Stimulated activated naive CD8-positive, alpha-beta T cell treated with anti-CD3 and anti-CD28 coated beads, Interleukin-15, amount 100 ng/mL, for 72 hours (primary cell): ENCODE data around the gene ADORA3.
"Not testable (repeated sequence)": the region's sequence is repeated elsewhere in the genome, so short reads cannot be mapped to it uniquely, and the experiment has no call there.

Experiments used
- ATAC-seq: fragments of 150-1000 bp; cut with Tn5 transposase; 2 replicates; pipeline ENCODE4 v1.10.0; 2021; ENCODE audit warnings: mild to moderate bottlenecking, moderate library complexity
- DNase-seq, 2 donors: peaks; one replicate each; pipeline ENCODE4 v3.0.0; 2021 to 2022
- H3K27ac Mint-ChIP-seq, 2 donors: one replicate each; pipeline ENCODE4 v1.8.0; 2022; ENCODE audit warnings: mild to moderate bottlenecking in 2 of 2, mixed read lengths in 2 of 2, moderate library complexity in 2 of 2
- H3K27me3 Mint-ChIP-seq: one replicate; pipeline ENCODE4 v1.8.0; 2022; ENCODE audit warnings: mixed read lengths
- H3K4me1 Mint-ChIP-seq: one replicate; pipeline ENCODE4 v1.8.0; 2022; ENCODE audit warnings: mild to moderate bottlenecking, mixed read lengths
- H3K4me3 Mint-ChIP-seq, 2 donors: one replicate each; pipeline ENCODE4 v1.8.0; 2022; ENCODE audit warnings: mild to moderate bottlenecking in 2 of 2, mixed read lengths in 2 of 2, moderate library complexity in 1 of 2
- H3K9me3 Mint-ChIP-seq, 2 donors: one replicate each; pipeline ENCODE4 v1.8.0; 2022; ENCODE audit warnings: mixed read lengths in 2 of 2

ADORA3 gene

GRCh38 chr1:111503585-111504060 is at the start of gene ADORA3, which contains the start of gene TMIGD3:
TSS of gene ADORA3 (minus strand) at chr1:111503633. CDS start at chr1:111503354, 279 bp downstream.
TSS of gene TMIGD3 (minus strand) at chr1:111503633. CDS start at chr1:111503354, 279 bp downstream.
- DNase-seq (no peak), ATAC-seq (no peak)
- Mint-ChIP-seq H3K27me3 (no peaks in the 10 kb centered on the region), H3K9me3 (peaks cover 4 to 13% of the 10 kb centered on the region in 2 donors), H3K27ac (no peak within 1 kb of the TSS), H3K4me1 (peaks cover 45% of the 10 kb centered on the region), H3K4me3 (no peak within 1 kb of the TSS)

- Mint-ChIP-seq H3K9me3 (no peaks in the 10 kb centered on the region), H3K4me1 (no peaks in the 10 kb centered on the region), H3K27ac (no peak overlapping the region), H3K27me3 (no peaks in the 10 kb centered on the region), H3K4me3 (no peak overlapping the region)
- no peak for ATAC-seq
- DNase-seq: no peak
Observed at GRCh38 chr1:111553196-111553595, 49.8 kb upstream of the ADORA3 start.

DNA sequence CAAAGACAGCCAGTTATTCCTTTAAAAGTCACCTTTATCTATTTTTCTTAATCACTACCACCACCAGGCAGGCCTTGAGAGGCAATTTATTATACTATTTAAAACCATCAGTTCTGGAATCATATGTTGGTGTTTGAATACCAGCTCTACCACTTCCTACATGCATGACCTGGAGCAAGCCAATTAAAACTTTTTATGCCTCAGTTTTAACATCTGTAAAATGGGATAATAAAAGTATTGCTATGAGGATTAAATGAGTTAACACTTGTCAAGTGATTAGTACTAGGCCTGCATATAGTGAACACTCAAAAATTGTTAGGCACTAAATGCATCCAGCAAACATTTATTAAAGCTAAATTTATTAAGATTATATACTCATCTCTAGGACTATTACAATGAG is 49.2 kb upstream of the ADORA3 start:
- ATAC-seq (no peak), DNase-seq (no peak)
- H3K4me3 Mint-ChIP-seq: no peak overlapping the region
- no peaks in the 10 kb centered on the region for H3K9me3 Mint-ChIP-seq
- H3K27me3 Mint-ChIP-seq: no peaks in the 10 kb centered on the region
- H3K4me1 Mint-ChIP-seq: no peaks in the 10 kb centered on the region
- H3K27ac Mint-ChIP-seq: no peak overlapping the region

- Mint-ChIP-seq H3K27ac (no peak overlapping the region), H3K27me3 (no peaks in the 10 kb centered on the region), H3K9me3 (no peaks in the 10 kb centered on the region), H3K4me3 (no peak overlapping the region), H3K4me1 (no peaks in the 10 kb centered on the region)
- ATAC-seq (no peak), DNase-seq (no peak)
Observed at GRCh38 chr1:111551623-111552411, 48.4 kb upstream of the ADORA3 start.

GRCh38 chr1:111547786-111548185 is 44.4 kb upstream of the ADORA3 start:
- not testable (repeated sequence) for H3K9me3 Mint-ChIP-seq, DNase-seq, H3K27ac Mint-ChIP-seq, H3K4me3 Mint-ChIP-seq, H3K4me1 Mint-ChIP-seq, ATAC-seq, H3K27me3 Mint-ChIP-seq

GRCh38 chr1:111542187-111542586 is 38.8 kb upstream of the ADORA3 start:
- Mint-ChIP-seq H3K9me3 (peaks cover 7 to 8% of the 10 kb centered on the region in 2 donors), H3K4me3 (no peak overlapping the region), H3K4me1 (peaks cover 6% of the 10 kb centered on the region), H3K27ac (no peak overlapping the region), H3K27me3 (peaks cover 9% of the 10 kb centered on the region)
- ATAC-seq (no peak), DNase-seq (no peak)

DNA sequence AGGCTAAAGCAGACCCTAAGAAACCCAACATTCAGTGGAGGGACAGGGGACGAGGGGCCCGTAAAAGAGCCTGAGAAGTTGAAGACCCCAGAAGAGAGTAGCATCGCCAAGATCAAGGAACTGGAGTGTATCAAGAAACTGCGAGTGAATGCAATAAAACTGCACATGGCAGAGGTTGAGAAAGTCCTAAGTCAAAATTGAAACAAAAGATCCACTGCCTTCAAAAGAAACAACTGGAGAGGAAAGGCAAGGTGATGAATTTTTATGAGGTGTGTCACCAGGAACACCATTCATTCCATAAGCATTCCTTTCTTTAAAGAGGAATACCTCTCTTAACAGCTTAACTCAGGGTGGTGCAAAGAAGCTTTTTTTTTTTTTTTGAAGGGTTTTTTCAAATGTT is 38.3 kb upstream of the ADORA3 start:
- no peak for DNase-seq
- H3K27me3 Mint-ChIP-seq: peaks cover 14% of the 10 kb centered on the region
- peaks cover 7 to 8% of the 10 kb centered on the region in 2 donors for H3K9me3 Mint-ChIP-seq
- H3K27ac Mint-ChIP-seq: no peak overlapping the region
- H3K4me1 Mint-ChIP-seq: peaks cover 6% of the 10 kb centered on the region
- no peak overlapping the region for H3K4me3 Mint-ChIP-seq
- no peak for ATAC-seq

GRCh38 chr1:111540928-111541327 is 37.5 kb upstream of the ADORA3 start:
- Mint-ChIP-seq H3K4me3 (no peak overlapping the region), H3K9me3 (peaks cover 4 to 7% of the 10 kb centered on the region in 2 donors), H3K4me1 (peaks cover 6% of the 10 kb centered on the region), H3K27ac (no peak overlapping the region), H3K27me3 (peaks cover 16% of the 10 kb centered on the region)
- ATAC-seq: no peak
- no peak for DNase-seq

DNA sequence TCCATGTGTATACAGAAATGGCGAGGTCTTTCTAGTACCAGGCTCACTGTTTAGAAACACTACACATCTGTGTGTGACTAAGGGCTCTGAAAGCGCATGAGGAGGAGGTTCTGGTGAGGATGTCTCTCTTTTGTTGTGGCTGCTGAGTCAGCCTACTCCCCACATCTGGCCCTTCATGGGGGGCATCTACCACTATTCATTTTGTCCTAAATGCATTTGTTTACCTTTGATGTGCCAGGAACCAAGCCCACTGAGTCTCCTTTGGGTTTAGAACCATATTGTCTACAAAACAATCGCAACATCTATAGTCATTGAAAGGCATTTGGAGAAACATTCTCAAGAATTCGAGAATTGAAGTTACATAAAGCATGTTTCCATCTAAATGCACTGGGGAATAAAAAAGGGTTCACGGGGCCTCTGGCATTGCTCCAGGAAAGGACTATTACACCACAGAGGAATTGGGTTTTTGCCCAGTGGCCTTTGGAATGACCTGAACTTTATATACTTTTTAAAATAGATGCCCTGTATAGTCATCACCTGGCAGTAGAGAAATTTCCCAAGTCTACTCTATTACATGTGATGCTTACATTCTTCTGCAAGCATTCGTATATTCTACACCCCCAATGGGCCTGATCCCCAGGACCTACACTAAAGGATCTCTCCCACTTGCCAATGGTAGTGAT is 35.1 kb upstream of the ADORA3 start:
- Mint-ChIP-seq H3K9me3 (no peaks in the 10 kb centered on the region), H3K27ac (no peak overlapping the region), H3K4me1 (peaks cover 6% of the 10 kb centered on the region), H3K27me3 (peaks cover 16% of the 10 kb centered on the region), H3K4me3 (no peak overlapping the region)
- DNase-seq (no peak), ATAC-seq (peak; percentile 48)

DNA sequence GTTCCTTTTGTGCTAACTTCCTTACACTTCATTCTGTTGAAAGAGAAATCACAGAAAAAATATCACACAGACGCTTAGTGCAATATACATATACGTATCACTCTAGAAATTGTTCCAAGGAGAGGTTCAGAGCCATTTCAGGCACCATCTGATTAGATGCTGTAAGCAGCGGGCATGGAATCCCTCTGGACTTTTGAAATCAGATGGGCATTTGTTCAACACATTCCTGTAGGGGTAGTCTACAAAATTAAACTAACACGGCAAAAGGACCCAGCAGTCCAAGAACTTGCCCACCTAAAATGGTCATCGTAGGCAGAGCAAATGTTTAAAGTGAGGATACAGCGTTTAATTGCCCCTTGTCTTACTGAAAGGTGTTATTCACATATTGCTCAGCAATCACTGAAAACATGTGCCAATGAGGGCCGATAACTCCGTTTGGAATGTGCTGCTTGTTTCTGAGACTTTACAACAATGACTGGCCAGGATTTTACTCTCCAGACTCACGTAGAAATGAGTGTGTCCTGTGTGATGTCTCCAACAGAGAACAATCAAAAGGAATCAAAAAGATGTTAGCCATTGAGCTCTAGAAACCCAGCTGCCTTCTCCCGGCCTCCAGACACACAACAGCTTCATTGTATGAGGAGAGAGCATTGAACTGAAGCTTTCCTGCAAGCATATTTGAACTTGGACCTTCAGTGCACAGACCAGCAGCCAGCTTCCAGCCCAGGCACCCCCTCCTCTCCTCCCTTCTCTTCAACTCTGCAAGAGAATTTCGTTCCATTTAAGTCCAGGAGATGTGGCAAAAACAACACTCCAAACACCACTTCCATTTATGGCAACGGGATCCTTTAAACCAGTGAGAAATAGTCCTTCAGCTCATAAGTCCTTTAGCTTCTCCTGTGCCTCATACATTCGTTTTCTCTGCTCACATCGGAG is 32.1 kb upstream of the ADORA3 start:
- peaks cover 6% of the 10 kb centered on the region for H3K4me1 Mint-ChIP-seq
- H3K27ac Mint-ChIP-seq: no peak overlapping the region
- no peak overlapping the region for H3K4me3 Mint-ChIP-seq
- peaks cover 0 to 5% of the 10 kb centered on the region in 2 donors for H3K9me3 Mint-ChIP-seq
- DNase-seq (no peak), ATAC-seq (no peak)
- H3K27me3 Mint-ChIP-seq: peaks cover 14% of the 10 kb centered on the region

DNA sequence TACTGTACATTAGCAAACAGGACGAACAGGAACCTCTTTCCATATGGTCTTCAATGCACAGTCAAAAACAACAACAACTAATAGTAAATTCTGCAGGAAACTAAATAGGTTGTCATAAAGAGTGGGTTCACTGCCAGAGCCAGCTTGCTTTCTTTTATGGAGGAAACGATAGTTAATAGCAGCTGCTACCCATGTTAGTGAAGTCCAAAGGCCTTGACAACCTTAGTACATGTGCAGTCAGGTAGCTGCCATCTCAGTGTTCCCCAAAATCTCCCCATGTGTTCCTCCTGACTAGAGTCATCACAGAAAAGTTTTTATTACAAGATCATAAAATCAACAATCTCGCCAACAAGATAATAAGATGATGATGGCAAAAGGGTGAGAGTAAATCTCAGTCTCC is 16.6 kb upstream of the ADORA3 start:
- ATAC-seq (no peak), DNase-seq (no peak)
- peaks cover 12% of the 10 kb centered on the region for H3K4me1 Mint-ChIP-seq
- H3K27ac Mint-ChIP-seq: no peak overlapping the region
- no peak overlapping the region for H3K4me3 Mint-ChIP-seq
- H3K9me3 Mint-ChIP-seq: peaks cover 0 to 5% of the 10 kb centered on the region in 2 donors
- H3K27me3 Mint-ChIP-seq: peaks cover 3% of the 10 kb centered on the region

DNA sequence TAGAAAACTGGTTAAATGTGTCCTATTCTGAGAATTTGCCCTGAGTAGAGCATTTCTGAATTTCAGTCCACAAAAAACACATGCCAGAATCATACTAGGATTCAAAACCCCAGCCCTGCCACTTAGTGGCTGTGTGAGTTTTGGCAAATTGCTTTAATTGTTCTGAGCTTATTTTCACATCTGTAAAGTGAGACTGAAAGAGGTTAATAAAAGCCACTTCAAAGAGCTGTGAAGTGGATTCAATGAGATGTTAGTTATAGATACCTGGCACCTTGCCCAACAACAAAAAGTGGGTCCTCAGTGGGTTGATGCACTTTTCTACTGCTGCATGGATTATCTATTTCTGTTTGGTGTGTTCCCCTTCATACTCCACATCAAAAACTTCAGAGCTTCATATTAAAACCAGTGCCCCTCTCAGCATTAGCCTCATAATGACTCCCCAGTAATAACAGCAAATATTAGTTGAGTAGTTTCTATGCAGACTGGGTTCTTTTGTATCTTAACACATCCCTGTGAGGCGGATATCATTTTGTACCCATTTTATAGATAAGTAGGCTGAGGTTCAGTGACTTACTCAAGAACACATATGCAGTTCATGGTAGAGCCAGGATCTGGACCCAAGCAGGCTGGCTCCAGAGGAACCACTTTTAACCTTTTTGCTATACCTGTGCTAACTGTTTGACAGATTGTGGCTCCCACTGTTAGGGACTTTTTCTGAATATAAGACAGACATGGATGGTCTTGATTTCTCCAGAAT is 14.2 kb upstream of the ADORA3 start:
- Mint-ChIP-seq H3K9me3 (no peaks in the 10 kb centered on the region), H3K4me3 (peak overlapping the region; percentile 58 to 64), H3K27me3 (peaks cover 8% of the 10 kb centered on the region), H3K4me1 (peaks cover 12% of the 10 kb centered on the region), H3K27ac (no peak overlapping the region)
- DNase-seq (peak; percentile 63 to 67), ATAC-seq (peak; percentile 88)

DNA sequence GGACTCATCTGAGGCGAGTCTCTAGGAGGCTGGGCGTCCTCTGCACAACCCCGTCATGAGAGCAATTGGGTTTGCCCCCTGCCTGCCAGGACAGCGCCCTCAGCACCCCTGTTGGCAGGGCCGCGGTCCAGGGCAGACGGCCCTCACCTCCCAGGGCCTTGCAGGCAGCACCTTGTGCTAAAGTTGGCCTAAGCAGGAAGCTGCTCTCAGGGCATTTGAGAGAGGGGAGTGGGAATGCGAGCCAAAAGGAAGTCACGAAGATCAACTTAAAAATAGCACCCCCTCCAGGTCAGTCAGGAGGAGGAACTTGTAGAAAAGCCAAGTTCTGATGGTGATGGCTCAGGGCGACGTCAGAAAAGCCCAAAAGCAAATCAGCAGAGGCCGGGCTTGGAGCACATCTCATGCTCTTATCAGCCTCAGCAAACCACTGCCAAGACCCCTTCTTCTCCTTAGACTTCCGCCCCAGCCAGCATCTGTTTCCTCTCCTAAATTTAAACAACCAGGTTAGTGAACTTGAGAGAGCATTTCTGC is 12.6 kb upstream of the ADORA3 start:
- Mint-ChIP-seq H3K4me1 (peaks cover 12% of the 10 kb centered on the region), H3K27me3 (peaks cover 8% of the 10 kb centered on the region), H3K9me3 (no peaks in the 10 kb centered on the region), H3K4me3 (peak overlapping the region; percentile 64 to 82), H3K27ac (peak overlapping the region in 1 of 2 donors; percentile 75)
- DNase-seq (peak; percentile 52 to 54), ATAC-seq (peak; percentile 44)

DNA sequence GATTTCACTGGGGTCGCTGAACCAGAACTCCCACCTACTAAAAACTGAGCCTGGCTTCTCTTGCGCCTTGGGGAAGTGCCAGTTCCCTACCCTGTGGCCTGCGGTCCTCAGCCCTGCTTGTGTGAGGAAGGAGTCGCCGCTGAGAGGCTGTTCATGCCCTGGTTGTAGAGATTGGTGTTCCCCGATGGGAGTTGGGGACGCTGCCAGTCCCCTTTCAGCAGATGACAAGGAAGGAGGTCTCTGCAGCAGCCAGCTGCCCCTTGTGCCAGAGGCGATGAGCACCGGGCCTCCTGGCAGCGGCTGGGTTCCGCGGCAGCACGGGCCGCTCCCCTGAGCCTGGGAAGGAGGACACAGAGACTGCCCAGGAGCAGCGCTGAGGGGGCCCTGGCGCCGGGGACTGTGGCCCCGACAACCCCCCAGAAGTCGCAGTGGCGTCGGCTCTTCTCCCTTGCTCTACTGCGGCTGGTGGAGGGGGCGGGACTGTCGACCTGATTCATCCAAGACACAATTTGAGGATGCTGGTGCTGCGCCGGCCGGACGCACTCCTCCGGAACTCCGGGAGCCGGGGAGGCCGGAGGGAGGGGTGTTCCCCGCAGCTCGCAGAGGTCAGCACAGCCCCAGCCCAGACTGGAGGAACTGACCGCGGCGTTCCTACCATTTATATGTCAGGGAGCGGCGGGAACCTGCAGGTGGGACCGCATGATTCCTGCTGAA is 12.0 kb upstream of the ADORA3 start:
- DNase-seq (peak in 1 of 2 donors; percentile 25), ATAC-seq (peak; percentile 10)
- Mint-ChIP-seq H3K4me1 (peaks cover 12% of the 10 kb centered on the region), H3K9me3 (no peaks in the 10 kb centered on the region), H3K27ac (peak overlapping the region in 1 of 2 donors; percentile 36), H3K4me3 (peak overlapping the region; percentile 64 to 82), H3K27me3 (peaks cover 8% of the 10 kb centered on the region)
